ENCODE data around the gene PIK3C3.

- TF ChIP-seq POLR2AphosphoS5 (IDR thresholded peaks at IDR 0.05; ENCODE audit: low read depth, low read length) (no peak), POLR2A (IDR thresholded peaks at IDR 0.05; ENCODE audit: low read depth, low read length) (no peak)
Measured at GRCh38 chr18:42114310-42114943, 159.4 kb downstream of the PIK3C3 start.

Data from GM12892 (cell line).